GM23248 (cell line): ENCODE data around the gene CFAP210. TPM values are rescaled to one million over a fixed set of nuclear protein-coding genes. Genes with fewer than 3 reads are reported as not detected.
"Not testable (repeated sequence)": the region's sequence is repeated elsewhere in the genome, so short reads cannot be mapped to it uniquely, and the experiment has no call there.

Source experiments
- DNase-seq: peaks from one replicate; pipeline ENCODE4 v3.0.0-alpha.2; 2015
- H2AFZ ChIP-seq: fragments of 200-600 bp; sonication (generic); 2 replicates; pipeline ENCODE4 v1.6.1; 2016; ENCODE audit warnings: antibody characterized with exemption
- H3F3A ChIP-seq: fragments of 200-600 bp; sonication (generic); 2 replicates; pipeline ENCODE4 v1.6.1; 2016; ENCODE audit warnings: mild to moderate bottlenecking, antibody characterized with exemption, mixed run types; ENCODE audit not compliant: insufficient read depth
- H3K27ac ChIP-seq: fragments of 200-600 bp; sonication (generic); 2 replicates; pipeline ENCODE4 v1.5.1; 2016; ENCODE audit warnings: mild to moderate bottlenecking
- H3K27me3 ChIP-seq: fragments of 200-600 bp; sonication (generic); replicated peaks from 2 replicates; pipeline ENCODE4 v1.6.1; 2016; ENCODE audit warnings: mild to moderate bottlenecking; ENCODE audit not compliant: insufficient read depth
- H3K36me3 ChIP-seq: fragments of 200-600 bp; sonication (generic); 2 replicates; pipeline ENCODE4 v1.6.1; 2016; ENCODE audit warnings: low read depth, mild to moderate bottlenecking
- H3K4me1 ChIP-seq: fragments of 200-600 bp; sonication (generic); 2 replicates; pipeline ENCODE4 v1.6.1; 2016; ENCODE audit warnings: mild to moderate bottlenecking; ENCODE audit not compliant: insufficient read depth
- H3K4me2 ChIP-seq: fragments of 200-600 bp; sonication (generic); one replicate; pipeline ENCODE4 v1.6.1; 2016; ENCODE audit warnings: mild to moderate bottlenecking; ENCODE audit not compliant: unreplicated experiment
- H3K4me3 ChIP-seq: fragments of 200-600 bp; sonication (generic); 2 replicates; pipeline ENCODE4 v1.5.1; 2016; ENCODE audit warnings: mild to moderate bottlenecking
- H3K79me2 ChIP-seq: fragments of 200-600 bp; sonication (generic); 2 replicates; pipeline ENCODE4 v1.6.1; 2016; ENCODE audit warnings: mild to moderate bottlenecking; ENCODE audit not compliant: insufficient read depth
- H3K9ac ChIP-seq: fragments of 200-600 bp; sonication (generic); 2 replicates; pipeline ENCODE4 v1.6.1; 2016; ENCODE audit warnings: mild to moderate bottlenecking
- H3K9me2 ChIP-seq: fragments of 200-600 bp; sonication (generic); 2 replicates; pipeline ENCODE4 v1.6.1; 2016; ENCODE audit warnings: mixed run types, mild to moderate bottlenecking, moderate library complexity; ENCODE audit not compliant: insufficient read depth
- H3K9me3 ChIP-seq: fragments of 200-600 bp; sonication (generic); one replicate; pipeline ENCODE4 v1.6.1; 2017; ENCODE audit warnings: low read depth
- H4K20me1 ChIP-seq: fragments of 200-600 bp; sonication (generic); 2 replicates; pipeline ENCODE4 v1.6.0; 2016; ENCODE audit not compliant: insufficient read depth
- EZH2 ChIP-seq: fragments of 200-600 bp; sonication (generic); IDR thresholded peaks from 2 replicates; pipeline ENCODE4 v1.6.1; 2018; ENCODE audit warnings: antibody characterized with exemption, mild to moderate bottlenecking; ENCODE audit not compliant: insufficient read depth, poor library complexity, severe bottlenecking
- EZH2phosphoT487 ChIP-seq: fragments of 200-600 bp; sonication (generic); IDR thresholded peaks from 2 replicates; pipeline ENCODE4 v1.6.1; 2018; ENCODE audit warnings: antibody characterized with exemption, moderate library complexity, mild to moderate bottlenecking, low read depth; ENCODE audit not compliant: insufficient read depth
- WGBS, 2 experiments: methylation state at CpG; one replicate each; pipeline ENCODE4 v1.1.6; 2015 to 2017; ENCODE audit warnings: low lambda C conversion rate in 2 of 2, low coverage in 1 of 2; ENCODE audit errors: missing lambda C conversion rate in 2 of 2; 5-methylcytosine and 5-hydroxymethylcytosine counted together
- in situ Hi-C: fragments of 300-500 bp; cut with MboI; formaldehyde crosslinking; loops from 2 replicates; pipeline ENCODE4 v1.15.0; 2020
- polyA plus RNA-seq: library from polyadenylated mRNA; unstranded; fragments of >200 nt; fragmentation: Nextera tagmentation; extraction: Ambion mirVana; gene quantifications from 2 replicates; pipeline ENCODE4 v1.2.1, GENCODE V29; 2016
- total RNA-seq: library from RNA; depleted of rRNA; stranded (reverse); fragments of >200 nt; shearing (Covaris generic); gene quantifications from 2 replicates; pipeline ENCODE4 v1.2.3, GENCODE V29; 2014

The CFAP210 gene
- total and polyA plus RNA-seq, 2 experiments from 2014 or later = 0.11 TPM; not detected in 1

DNA sequence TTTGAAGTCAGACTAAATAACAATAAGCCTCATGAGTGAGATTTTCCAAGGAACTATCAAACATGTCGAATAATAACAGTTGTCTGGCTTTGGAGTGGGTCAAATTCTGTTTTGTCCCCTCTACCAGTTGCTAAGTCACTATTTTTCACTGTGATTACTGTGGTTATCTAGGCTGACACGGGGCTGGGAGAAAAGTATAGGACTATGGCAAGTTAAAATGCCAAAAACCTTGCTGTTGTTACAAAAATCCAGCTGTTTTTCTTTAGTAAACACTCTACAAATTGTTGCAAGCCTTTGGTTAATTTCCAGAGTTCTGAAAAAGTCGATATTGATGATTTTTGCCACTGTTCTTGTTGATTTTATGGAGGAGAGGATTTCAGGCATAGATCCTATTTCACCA, 1.5 kb downstream of the CFAP210 start:
- Histone ChIP-seq H3K27ac (no peak overlapping the region), H3K9me3 (no peaks in the 10 kb centered on the region), H3K4me2 (no peak overlapping the region), H3K36me3 (no peaks in the 10 kb centered on the region), H3K79me2 (no peaks in the 10 kb centered on the region), H3K27me3 (no peaks in the 10 kb centered on the region), H2AFZ (no peak overlapping the region), H3K9ac (no peak overlapping the region), H3K4me3 (no peak overlapping the region), H3K4me1 (peaks cover 12% of the 10 kb centered on the region; the same call in 1 of the 2 replicates), H3F3A (no peaks in the 10 kb centered on the region), H3K9me2 (no peaks in the 10 kb centered on the region), H4K20me1 (no peaks in the 10 kb centered on the region)
- no peak for TF ChIP-seq EZH2phosphoT487
- no peak for TF ChIP-seq EZH2
- in situ Hi-C loops = no loop called here
- DNase-seq = no peak
- 3% methylated on average over 3 of the region's 3 CpGs for WGBS, 2 experiments

- no peaks in the 10 kb centered on the region for H3K9me2 ChIP-seq
- DNase-seq = no peak
- no peaks in the 10 kb centered on the region for H3F3A ChIP-seq
- TF ChIP-seq EZH2phosphoT487 (no peak), EZH2 (no peak)
- no peak overlapping the region for H3K4me2 ChIP-seq
- 37 to 50% methylated on average over 1 of the region's 1 CpG for WGBS, 2 experiments
- H3K9me3 ChIP-seq = no peaks in the 10 kb centered on the region
- 0 out of 2 replicates have a peak, but pooled peaks cover 6% of the 10 kb centered on the region for H3K4me1 ChIP-seq
- no peak overlapping the region for H3K27ac ChIP-seq
- H3K79me2 ChIP-seq = no peaks in the 10 kb centered on the region
- no peak overlapping the region for H2AFZ ChIP-seq
- no peaks in the 10 kb centered on the region for H3K36me3 ChIP-seq
- no peak overlapping the region for H3K9ac ChIP-seq
- no peak overlapping the region for H3K4me3 ChIP-seq
- in situ Hi-C loops = no loop called here
- no peaks in the 10 kb centered on the region for H4K20me1 ChIP-seq
- H3K27me3 ChIP-seq = no peaks in the 10 kb centered on the region
These were observed 3.2 kb downstream of the CFAP210 start for GRCh38 chr2:169690958-169691357.

DNA sequence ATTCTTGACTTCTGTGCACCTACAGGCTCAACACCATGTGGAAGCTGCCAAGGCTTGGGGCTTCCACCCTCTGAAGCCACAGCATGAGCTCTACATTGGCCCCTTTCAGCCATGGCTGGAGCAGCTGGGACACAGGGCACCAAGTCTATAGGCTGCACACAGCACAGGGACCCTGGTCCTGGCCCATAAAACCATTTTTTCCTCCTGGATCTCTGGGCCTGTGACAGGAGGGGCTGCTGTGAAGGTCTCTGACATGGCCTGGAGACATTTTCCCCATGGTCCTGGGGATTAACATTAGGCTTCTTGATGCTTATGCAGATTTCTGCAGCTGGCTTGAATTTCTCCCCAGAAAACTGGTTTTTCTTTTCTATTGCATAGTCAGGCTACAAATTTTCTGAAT, 6.3 kb downstream of the CFAP210 start:
- H2AFZ ChIP-seq, H4K20me1 ChIP-seq, H3K4me2 ChIP-seq, H3K27me3 ChIP-seq, H3F3A ChIP-seq, in situ Hi-C loops, DNase-seq, H3K9ac ChIP-seq, H3K36me3 ChIP-seq, H3K4me1 ChIP-seq, H3K79me2 ChIP-seq, H3K4me3 ChIP-seq, H3K9me2 ChIP-seq, H3K27ac ChIP-seq, H3K9me3 ChIP-seq: not testable (repeated sequence)

GRCh38 chr2:169686825-169687224, 7.4 kb downstream of the CFAP210 start:
- H3K9ac ChIP-seq, H4K20me1 ChIP-seq, H3K27me3 ChIP-seq, H3K79me2 ChIP-seq, H3K4me3 ChIP-seq, H3K36me3 ChIP-seq, in situ Hi-C loops, H3K9me2 ChIP-seq, H2AFZ ChIP-seq, H3K9me3 ChIP-seq, DNase-seq, H3K4me1 ChIP-seq, H3K27ac ChIP-seq, H3F3A ChIP-seq, H3K4me2 ChIP-seq: not testable (repeated sequence)
- WGBS, 2 experiments = 59 to 68% methylated on average over 4 of the region's 4 CpGs

GRCh38 chr2:169684712-169685111, 9.5 kb downstream of the CFAP210 start:
- H3K4me2 ChIP-seq, H3K36me3 ChIP-seq, H3K4me1 ChIP-seq, H3K27me3 ChIP-seq, in situ Hi-C loops, H4K20me1 ChIP-seq, H3F3A ChIP-seq, H3K9me3 ChIP-seq, H3K9ac ChIP-seq, H3K27ac ChIP-seq, H3K79me2 ChIP-seq, DNase-seq, H2AFZ ChIP-seq, H3K9me2 ChIP-seq, H3K4me3 ChIP-seq: not testable (repeated sequence)
- whole genome bisulfite sequencing, 2 experiments = 69 to 84% methylated on average over 2 of the region's 2 CpGs
